ENCODE data around the gene ZPBP2.

ZPBP2 gene

DNA sequence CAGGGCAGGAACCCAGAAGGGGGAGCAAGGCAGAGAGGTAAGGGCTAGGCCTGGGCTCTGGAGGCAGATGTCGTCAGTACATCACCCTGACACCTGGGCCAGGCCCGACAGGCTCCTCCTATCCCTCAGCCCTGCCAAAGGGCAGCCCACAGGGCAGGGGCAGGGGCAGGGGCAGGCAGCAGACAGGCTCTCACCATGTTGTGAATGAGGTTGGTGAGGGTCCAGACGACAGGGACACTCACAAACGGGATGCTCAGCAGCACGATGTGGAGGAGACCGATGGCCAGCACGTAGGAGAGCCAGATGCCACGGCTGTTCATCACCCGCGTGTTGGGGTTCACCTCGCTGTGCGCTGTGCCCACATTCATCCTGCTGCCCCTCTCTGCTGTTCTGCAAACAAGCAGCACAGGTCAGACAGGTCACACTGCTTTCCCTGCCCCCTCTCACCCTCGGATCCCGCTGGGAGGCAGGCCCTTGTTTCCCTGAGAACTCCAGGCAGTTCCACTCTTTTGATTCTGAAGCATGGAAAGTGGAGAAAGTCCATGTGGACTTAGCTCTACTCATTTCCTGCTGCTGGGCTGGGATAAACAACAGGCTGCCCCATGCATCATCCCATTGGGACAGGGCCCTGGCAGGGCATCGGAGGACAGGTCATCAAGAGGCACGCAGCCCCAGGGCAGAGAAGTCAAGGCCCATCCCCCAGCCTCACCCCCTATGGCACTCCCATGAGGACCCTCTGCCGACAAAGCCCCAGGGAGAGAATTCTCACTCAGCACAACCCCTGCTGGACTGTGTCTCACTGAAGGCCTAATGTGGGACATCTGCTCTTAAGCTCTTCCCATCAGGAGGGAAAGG lies 56.1 kb downstream of the ZPBP2 start:
- TF ChIP-seq ZFX (IDR thresholded peaks at IDR 0.05), result no peak
- TF ChIP-seq, protein P1, sequence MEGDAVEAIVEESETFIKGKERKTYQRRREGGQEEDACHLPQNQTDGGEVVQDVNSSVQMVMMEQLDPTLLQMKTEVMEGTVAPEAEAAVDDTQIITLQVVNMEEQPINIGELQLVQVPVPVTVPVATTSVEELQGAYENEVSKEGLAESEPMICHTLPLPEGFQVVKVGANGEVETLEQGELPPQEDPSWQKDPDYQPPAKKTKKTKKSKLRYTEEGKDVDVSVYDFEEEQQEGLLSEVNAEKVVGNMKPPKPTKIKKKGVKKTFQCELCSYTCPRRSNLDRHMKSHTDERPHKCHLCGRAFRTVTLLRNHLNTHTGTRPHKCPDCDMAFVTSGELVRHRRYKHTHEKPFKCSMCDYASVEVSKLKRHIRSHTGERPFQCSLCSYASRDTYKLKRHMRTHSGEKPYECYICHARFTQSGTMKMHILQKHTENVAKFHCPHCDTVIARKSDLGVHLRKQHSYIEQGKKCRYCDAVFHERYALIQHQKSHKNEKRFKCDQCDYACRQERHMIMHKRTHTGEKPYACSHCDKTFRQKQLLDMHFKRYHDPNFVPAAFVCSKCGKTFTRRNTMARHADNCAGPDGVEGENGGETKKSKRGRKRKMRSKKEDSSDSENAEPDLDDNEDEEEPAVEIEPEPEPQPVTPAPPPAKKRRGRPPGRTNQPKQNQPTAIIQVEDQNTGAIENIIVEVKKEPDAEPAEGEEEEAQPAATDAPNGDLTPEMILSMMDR (conservative IDR thresholded peaks at IDR 0.05), result no peak; the same call in 1 of the 2 replicates
- H3K27ac ChIP-seq, result no peak overlapping the region

DNA sequence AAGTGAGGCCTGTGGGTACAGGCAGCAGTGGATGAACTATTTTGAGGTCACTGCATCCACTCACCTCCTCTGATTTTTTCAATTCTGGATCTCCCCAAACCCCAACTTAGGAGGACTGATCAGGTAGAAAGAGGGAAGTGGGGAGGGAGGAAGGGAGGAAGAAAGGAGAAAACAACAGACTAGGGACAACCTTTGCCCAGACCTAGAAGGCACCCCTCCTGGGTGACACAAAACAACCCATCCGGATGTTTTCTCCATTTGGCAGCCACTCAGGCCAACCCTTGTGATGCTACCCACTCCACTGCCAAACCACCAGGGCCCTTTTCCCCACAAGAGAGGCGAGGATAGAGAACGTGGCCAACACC lies 56.7 kb downstream of the ZPBP2 start:
- no peak overlapping the region for H3K27ac ChIP-seq
- TF ChIP-seq, protein P1 (conservative IDR thresholded peaks at IDR 0.05), result no peak; the same call in 1 of the 2 replicates
- TF ChIP-seq ZFX (IDR thresholded peaks at IDR 0.05), result no peak

DNA sequence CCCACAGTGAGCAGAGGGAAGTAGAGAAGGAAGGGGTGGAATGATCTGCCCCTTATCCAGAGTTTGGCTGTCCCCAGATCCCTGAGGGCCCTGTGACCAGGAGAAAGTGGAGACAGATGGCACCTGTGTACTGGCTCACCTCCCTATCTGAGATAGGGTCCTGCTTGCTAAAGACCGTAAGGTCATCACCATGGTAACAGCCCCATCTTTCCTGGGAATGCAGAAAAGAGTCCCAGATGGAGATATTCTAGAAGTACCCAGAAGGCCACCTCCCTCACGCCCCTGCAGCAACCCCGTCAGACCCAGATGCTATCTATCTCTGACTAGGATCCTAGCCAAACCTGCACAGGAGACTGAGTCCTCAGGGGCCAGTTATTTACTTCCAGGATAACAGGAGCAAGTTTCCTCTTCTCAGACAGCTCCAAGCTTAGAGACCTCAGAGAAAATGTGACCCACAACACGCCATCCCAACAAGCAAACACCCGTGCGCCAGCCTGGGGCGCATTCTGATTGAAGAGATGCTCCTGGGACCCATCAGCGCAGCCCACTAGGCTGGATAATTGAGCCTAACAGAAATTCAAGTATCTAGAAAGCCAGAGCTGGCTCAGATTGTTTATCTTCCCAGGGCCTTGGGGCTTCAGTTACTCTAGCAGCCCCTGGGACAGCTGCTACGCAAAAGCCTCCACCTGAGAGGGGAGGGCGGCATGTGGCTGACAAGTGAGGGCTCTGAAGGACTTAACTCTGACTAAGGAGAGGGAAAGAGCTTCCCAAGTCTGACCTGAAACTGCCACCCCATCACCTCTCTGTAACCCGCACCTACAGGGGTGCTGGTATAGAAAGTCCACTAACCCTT lies 57.5 kb downstream of the ZPBP2 start:
- H3K27ac ChIP-seq, result no peak overlapping the region

DNA sequence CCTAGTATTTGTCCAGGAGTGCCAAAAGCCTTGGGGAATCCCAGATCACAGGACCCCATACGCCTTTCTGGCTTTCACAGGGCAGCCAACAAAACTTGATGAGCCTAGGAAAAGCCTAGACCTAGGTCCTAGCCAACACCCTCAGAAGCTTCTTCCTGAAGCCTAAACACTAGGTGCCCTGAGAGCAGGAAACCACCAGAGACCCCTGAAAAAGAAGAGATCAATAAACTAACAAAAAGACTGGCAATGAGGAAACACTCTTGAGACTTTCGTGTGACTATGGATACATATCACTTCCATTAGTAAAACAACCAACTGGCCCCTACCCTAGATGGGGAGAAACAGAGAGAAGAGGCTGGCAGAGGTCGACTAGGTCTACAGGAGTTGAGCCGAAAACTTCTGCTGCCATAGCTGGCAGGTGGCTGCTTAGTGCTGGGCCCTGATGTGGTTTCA lies 58.2 kb downstream of the ZPBP2 start:
- TF ChIP-seq, protein P1 (conservative IDR thresholded peaks at IDR 0.05), result no peak
- no peak for TF ChIP-seq ZFX (IDR thresholded peaks at IDR 0.05)

More for the DNA sequence above, 57.5 kb downstream of the ZPBP2 start:
- no peak for TF ChIP-seq ZFX (IDR thresholded peaks at IDR 0.05)
- TF ChIP-seq, protein P1 (conservative IDR thresholded peaks at IDR 0.05), result no peak

DNA sequence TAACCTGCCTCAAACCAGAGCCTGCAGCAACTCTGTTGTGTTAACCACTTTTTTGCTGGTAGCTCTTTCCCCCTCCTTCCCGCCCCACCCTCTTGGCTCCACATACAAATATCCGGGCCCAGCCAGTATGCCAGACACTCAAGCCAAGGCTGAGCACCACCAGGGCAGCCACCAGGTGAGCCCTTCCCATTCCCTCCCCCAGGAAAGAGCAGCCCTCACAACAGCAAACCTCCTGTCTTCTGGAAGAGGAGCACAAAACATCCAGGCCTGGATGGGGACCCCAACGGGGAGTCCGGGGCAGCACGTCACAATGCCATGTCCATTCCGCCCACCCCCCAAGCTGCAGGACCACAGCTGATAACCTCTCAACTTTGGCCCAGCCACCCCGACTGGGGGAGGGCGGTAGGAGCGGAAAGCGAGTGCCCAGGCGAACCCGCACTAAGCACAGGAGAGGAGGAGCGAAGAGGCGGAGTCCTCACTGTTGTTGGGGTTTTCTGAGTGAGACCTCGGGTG lies 58.6 kb downstream of the ZPBP2 start:
- peak overlapping the region; percentile 73 for H3K27ac ChIP-seq
- TF ChIP-seq, protein P1 (conservative IDR thresholded peaks at IDR 0.05), result no peak
- TF ChIP-seq ZFX (IDR thresholded peaks at IDR 0.05), result no peak

More for the DNA sequence above, 58.2 kb downstream of the ZPBP2 start:
- H3K27ac ChIP-seq, result peak overlapping the region; percentile 73

All from C4-2B (cell line).